Nephron (organoid): Measurements from ENCODE around the gene MED13L.
A peak's percentile ranks its signal among the peaks of the same experiment; 100 is the strongest.

ENCODE experiments used
- H3K27ac Mint-ChIP-seq, 3 experiments: 2 replicates each; pipeline ENCODE4 v1.8.0; 2020; ENCODE audit warnings: mixed read lengths in 3 of 3, mild to moderate bottlenecking in 2 of 3, moderate library complexity in 1 of 3
- H3K27me3 Mint-ChIP-seq: 2 replicates; pipeline ENCODE4 v1.8.0; 2021; ENCODE audit warnings: low read depth, mild to moderate bottlenecking, moderate library complexity, mixed read lengths
- H3K36me3 Mint-ChIP-seq: 2 replicates; pipeline ENCODE4 v1.8.0; 2020; ENCODE audit warnings: low read depth, mixed read lengths
- H3K4me1 Mint-ChIP-seq: 2 replicates; pipeline ENCODE4 v1.8.0; 2020; ENCODE audit warnings: mixed read lengths
- H3K4me3 Mint-ChIP-seq, 3 experiments: 2 replicates each; pipeline ENCODE4 v1.8.0; 2020; ENCODE audit warnings: mild to moderate bottlenecking in 3 of 3, mixed read lengths in 3 of 3, moderate library complexity in 2 of 3
- H3K9me3 Mint-ChIP-seq: 2 replicates; pipeline ENCODE4 v1.8.0; 2020; ENCODE audit warnings: mixed read lengths
- CTCF ChIP-seq, 3 experiments: fragments of 200-600 bp; sonication (generic); IDR thresholded peaks; one replicate each; pipeline ENCODE4 v1.5.0; 2021; ENCODE audit warnings: antibody characterized with exemption in 3 of 3; ENCODE audit not compliant: unreplicated experiment in 3 of 3

The MED13L gene

GRCh38 chr12:116050275-116050674 lies 227.2 kb downstream of the MED13L start:
- no peaks in the 10 kb centered on the region for H3K9me3 Mint-ChIP-seq
- H3K4me1 Mint-ChIP-seq, result peaks cover 63% of the 10 kb centered on the region
- no peaks in the 10 kb centered on the region for H3K36me3 Mint-ChIP-seq
- no peak overlapping the region for H3K4me3 Mint-ChIP-seq
- no peaks in the 10 kb centered on the region for H3K27me3 Mint-ChIP-seq
- no peak for TF ChIP-seq CTCF (IDR thresholded peaks at IDR 0.05; ENCODE audit: unreplicated experiment in 3 of 3)
- peak overlapping the region in 1 of 3 experiments; percentile 36 for H3K27ac Mint-ChIP-seq

GRCh38 chr12:116048879-116049278 lies 228.6 kb downstream of the MED13L start:
- TF ChIP-seq CTCF (IDR thresholded peaks at IDR 0.05; ENCODE audit: unreplicated experiment in 3 of 3), result no peak
- Mint-ChIP-seq H3K4me1 (peaks cover 68% of the 10 kb centered on the region), H3K9me3 (no peaks in the 10 kb centered on the region), H3K36me3 (no peaks in the 10 kb centered on the region), H3K27ac (peak overlapping the region in 2 of 3 experiments; percentile 13 to 16), H3K4me3 (no peak overlapping the region), H3K27me3 (no peaks in the 10 kb centered on the region)

GRCh38 chr12:116046039-116046438 lies 231.5 kb downstream of the MED13L start:
- no peak for TF ChIP-seq CTCF (IDR thresholded peaks at IDR 0.05; ENCODE audit: unreplicated experiment in 3 of 3)
- no peak overlapping the region for H3K27ac Mint-ChIP-seq
- peaks cover 58% of the 10 kb centered on the region for H3K4me1 Mint-ChIP-seq
- no peak overlapping the region for H3K4me3 Mint-ChIP-seq
- no peaks in the 10 kb centered on the region for H3K27me3 Mint-ChIP-seq
- H3K36me3 Mint-ChIP-seq, result peaks cover 2% of the 10 kb centered on the region
- H3K9me3 Mint-ChIP-seq, result no peaks in the 10 kb centered on the region

- Mint-ChIP-seq H3K27ac (peak overlapping the region in 1 of 3 experiments; percentile 55), H3K27me3 (no peaks in the 10 kb centered on the region), H3K36me3 (peaks cover 8% of the 10 kb centered on the region), H3K4me3 (no peak overlapping the region), H3K4me1 (peaks cover 53% of the 10 kb centered on the region), H3K9me3 (no peaks in the 10 kb centered on the region)
- no peak for TF ChIP-seq CTCF (IDR thresholded peaks at IDR 0.05; ENCODE audit: unreplicated experiment in 3 of 3)
Observed at GRCh38 chr12:116045150-116045549, 232.3 kb downstream of the MED13L start.

- Mint-ChIP-seq H3K4me3 (no peak overlapping the region), H3K27me3 (no peaks in the 10 kb centered on the region), H3K27ac (peak overlapping the region; percentile 16 to 32 (median 25)), H3K9me3 (no peaks in the 10 kb centered on the region), H3K4me1 (peaks cover 49% of the 10 kb centered on the region), H3K36me3 (peaks cover 12% of the 10 kb centered on the region)
- TF ChIP-seq CTCF (IDR thresholded peaks at IDR 0.05; ENCODE audit: unreplicated experiment in 3 of 3), result no peak
Observed at GRCh38 chr12:116043659-116044535, 233.6 kb downstream of the MED13L start.

GRCh38 chr12:116040402-116040801 lies 237.1 kb downstream of the MED13L start:
- Mint-ChIP-seq H3K9me3 (no peaks in the 10 kb centered on the region), H3K36me3 (peaks cover 12% of the 10 kb centered on the region), H3K27ac (no peak overlapping the region), H3K27me3 (no peaks in the 10 kb centered on the region), H3K4me1 (peaks cover 49% of the 10 kb centered on the region), H3K4me3 (no peak overlapping the region)
- no peak for TF ChIP-seq CTCF (IDR thresholded peaks at IDR 0.05; ENCODE audit: unreplicated experiment in 3 of 3)
